Middle frontal gyrus (tissue), 1 donor: ENCODE data around the gene FSTL5.
"Not testable (repeated sequence)": the region's sequence is repeated elsewhere in the genome, so short reads cannot be mapped to it uniquely, and the experiment has no call there.

Experiments used
- DNase-seq: peaks from one replicate; pipeline ENCODE4 v3.0.0-alpha.2; 2015; ENCODE audit warnings: low spot score; ENCODE audit errors: extremely low spot score

Gene FSTL5

GRCh38 chr4:162163892-162164759 lies at the start of gene FSTL5:
Gene FSTL5 (minus strand): TSS chr4:162164000. CDS start chr4:162111396, 52,604 bp downstream.
- peak; percentile 17 for DNase-seq

- no peak for DNase-seq
These were observed 45.9 kb upstream of the FSTL5 start for GRCh38 chr4:162209706-162210105.

GRCh38 chr4:162203478-162203877 lies 39.7 kb upstream of the FSTL5 start:
- DNase-seq, result not testable (repeated sequence)

DNA sequence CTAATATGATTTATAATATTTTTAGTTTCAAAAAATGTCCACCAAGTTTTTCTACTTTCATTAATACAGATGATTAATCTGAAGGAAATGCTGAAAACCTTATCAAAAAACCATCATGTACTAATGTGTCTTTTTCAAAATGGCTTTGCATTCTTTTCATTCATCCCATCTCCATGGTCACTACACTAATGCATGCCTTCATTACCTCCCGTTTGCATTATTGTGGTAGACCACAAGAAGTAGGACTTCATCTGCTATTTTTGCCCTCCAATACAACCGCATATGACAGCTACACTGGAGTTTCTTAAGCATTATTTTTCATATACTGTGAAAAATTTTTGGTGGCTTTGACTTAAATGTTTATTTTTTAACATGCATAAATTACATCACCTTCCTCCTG lies 37.9 kb upstream of the FSTL5 start:
- no peak for DNase-seq

DNA sequence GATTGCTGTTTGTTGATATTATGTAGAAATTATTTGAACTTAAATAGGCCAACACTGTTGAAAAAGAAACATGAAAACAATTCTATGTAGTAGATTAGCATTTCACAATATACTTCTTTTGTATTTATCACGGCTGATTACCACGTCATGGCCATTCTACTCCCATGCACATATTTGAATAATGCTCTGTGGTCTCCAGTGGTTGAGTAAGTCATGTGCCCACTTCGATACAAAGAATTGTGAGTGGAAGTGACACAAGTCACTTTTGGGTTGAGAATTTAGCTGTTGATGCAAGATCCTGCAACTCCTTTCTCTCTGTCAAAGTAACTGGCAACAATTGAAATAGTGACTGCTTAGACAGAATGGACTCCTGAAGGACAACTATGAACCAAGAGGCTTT lies 6.7 kb upstream of the FSTL5 start:
- no peak for DNase-seq

DNA sequence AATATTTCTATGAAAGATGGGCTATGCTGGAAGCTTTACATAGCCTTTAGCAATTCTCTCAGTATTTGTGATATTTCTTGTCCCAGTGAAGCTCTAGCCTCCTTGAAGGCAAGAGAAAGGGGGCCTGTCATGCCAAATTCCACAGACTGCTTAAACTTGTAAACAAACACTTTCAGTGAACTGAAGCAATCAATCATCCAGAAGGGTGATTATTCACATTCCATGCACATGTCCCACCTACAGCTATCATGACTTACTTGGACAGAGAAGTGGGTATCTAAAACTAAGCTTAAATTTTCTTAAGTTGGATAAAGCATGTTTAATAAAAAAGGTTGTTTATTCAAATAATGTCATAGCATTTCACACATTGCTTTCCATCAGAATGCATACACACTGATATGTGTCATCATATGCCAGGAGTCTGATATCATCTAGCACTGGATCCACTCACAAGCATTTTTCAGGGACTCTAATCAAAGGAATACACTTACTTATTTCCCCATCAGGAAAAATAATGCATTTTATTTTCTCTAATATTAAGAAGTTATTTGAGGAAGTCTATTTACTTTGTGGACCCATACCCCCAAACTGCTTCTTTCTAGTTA lies 1.2 kb upstream of the FSTL5 start:
- no peak for DNase-seq

DNA sequence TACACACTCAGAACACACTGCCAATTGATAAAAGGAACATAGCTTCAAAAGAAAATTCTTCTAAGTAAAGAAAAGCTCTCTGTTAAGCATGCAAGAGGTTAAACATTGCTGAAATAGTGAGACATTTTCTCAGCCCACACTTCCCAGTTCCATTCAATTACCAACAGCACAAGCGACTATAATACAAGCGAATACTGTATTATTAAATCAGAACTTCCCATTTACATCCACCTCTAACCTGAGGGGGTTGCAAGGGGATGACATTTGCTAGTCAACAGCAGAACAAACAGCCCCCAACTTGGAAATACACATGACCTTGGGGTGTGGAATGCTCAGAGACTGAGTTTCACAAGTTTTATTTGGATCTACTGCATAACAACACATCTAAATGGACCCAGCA lies 1.1 kb downstream of the FSTL5 start:
- DNase-seq, result no peak

GRCh38 chr4:162157241-162157640 lies 6.6 kb downstream of the FSTL5 start:
- DNase-seq, result no peak

- DNase-seq, result no peak
These were observed 8.8 kb downstream of the FSTL5 start for GRCh38 chr4:162154862-162155540.

DNA sequence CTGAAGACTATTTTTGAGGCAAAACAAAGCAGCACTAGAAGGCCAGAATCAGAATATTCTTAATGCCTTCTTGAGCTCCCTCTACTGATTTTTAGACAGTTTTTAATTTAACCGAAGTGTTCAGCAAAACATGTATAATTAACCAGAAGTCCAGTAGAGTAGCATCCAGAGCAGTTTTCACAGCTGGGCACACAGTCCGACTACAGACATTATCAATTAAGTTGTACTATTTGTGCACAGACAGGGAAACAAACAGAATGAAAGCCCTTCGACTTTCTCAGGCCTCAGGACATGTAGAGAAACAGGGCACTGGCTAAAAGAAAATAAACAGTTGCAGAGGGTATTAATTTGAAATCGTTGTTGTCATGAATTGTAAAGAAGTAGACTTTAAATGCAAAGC lies 11.9 kb downstream of the FSTL5 start:
- no peak for DNase-seq

GRCh38 chr4:162151386-162151785 lies 12.4 kb downstream of the FSTL5 start:
- no peak for DNase-seq

DNA sequence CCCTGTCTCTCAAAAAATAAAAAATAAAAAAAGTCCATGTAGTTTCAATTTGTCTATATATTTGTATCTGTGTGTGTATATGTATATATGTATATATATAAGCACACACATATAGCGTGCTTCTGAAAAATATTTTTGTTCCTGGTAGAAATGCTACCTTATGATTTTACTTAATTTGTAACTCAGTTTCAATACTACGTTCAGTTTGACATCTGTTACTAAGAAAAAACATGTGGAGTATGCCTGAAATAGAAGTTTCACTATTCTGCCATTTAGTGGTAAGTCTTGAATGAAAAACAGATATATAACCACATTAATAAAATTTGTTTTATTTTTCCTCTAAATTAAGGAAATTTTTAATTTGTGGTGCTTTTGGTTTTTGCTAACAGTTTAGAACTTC lies 14.2 kb downstream of the FSTL5 start:
- no peak for DNase-seq

GRCh38 chr4:162140051-162140683 lies 23.6 kb downstream of the FSTL5 start:
- no peak for DNase-seq

DNA sequence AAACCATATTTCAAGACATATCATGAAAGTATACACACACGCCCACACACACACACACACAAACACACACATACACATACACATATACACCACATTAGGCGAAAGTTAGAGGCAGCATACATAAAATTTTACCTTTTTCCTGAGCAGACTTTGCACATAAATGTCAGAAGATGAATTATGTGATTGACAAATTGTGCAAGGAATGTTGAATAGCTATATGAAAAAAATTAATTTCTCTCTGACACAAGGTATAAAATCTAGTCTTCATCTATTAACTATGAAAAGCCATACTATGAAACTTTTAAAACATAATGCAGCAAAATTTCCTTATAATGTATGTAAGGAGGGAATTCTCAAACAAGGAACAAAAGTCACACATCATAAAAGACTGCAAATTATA lies 24.4 kb downstream of the FSTL5 start:
- no peak for DNase-seq

DNA sequence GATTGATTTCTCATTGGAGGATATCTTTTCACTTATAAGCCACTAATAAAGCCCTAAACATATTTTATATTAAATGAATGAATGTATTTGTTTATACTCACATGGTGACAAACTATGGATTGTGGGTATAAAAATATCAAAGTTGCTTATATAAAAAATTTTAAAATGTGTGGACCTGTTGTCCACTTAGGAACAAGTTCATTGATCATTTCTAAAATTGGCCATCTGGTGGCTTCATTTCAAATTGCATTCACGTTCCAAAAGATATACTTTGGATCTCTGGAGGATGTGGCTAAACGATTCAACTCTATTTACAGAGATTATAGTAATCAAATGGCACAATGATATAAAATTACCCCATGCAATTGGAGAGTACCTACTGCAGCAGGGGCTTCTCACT lies 32.5 kb downstream of the FSTL5 start:
- no peak for DNase-seq

GRCh38 chr4:162126729-162127128 lies 37.1 kb downstream of the FSTL5 start:
- no peak for DNase-seq

DNA sequence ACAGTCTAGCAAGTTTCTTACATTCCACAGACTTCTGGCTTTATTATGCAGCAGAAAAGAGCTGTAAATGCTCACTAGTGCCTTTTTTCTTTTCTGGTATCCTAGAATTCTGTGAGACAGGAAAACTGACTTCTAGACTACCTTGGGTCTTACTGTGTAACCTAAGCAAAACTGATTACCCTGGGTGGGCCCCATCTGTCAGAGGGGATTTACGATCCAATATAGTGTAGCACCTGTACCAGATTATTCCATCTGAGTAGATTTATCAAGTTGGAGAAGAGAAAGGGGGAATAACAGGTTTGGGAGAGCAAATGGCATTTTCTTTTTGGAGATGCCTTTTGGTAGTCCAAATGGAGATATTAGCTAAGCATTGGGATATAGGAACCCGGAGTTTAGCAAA lies 46.7 kb downstream of the FSTL5 start:
- no peak for DNase-seq

DNA sequence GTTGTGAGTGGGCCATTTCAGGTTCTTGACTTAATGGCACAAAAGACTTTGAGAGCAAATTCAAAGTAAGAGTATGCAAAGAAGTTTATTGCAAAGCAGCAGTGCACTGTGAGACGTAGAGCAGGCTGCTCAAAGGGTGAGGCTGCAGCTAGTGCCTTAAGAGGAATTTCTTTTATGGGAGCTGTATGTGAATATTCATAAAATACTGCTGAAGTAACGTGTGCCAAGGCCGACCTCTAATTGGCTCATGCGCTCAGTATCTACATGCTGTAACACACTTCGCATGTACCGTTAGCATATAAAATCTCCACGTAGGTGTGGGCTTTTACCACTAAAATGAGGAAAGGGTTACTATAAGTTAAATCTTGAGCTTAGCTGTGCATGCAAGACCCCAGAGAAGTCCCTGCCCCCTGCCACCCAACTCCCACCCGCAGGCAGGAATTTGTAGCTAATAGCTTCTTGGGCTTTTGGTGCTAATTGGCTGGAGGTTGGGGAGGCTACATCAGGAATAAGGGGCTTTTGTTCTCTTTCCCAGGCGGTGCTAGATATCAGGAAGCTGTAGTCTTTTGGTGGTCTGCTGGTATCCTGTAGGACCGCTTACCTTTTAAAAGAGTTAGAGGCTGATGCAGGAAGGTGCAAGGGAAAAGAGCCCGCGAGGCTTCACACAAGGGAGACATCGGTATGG lies 47.6 kb downstream of the FSTL5 start:
- DNase-seq, result no peak

- DNase-seq, result no peak
These were observed 48.5 kb downstream of the FSTL5 start for GRCh38 chr4:162115333-162115732.

GRCh38 chr4:162111078-162111477 lies 52.7 kb downstream of the FSTL5 start:
- DNase-seq, result no peak

- DNase-seq, result no peak
These were observed 59.2 kb downstream of the FSTL5 start for GRCh38 chr4:162104459-162105124.
